C4-2B (cell line): ENCODE measurements around the gene CFAP70.

Source experiments
- CTCF ChIP-seq: fragments of 450-650 bp; conservative IDR thresholded peaks from 2 replicates; pipeline ENCODE4 v1.5.1; 2017; ENCODE audit warnings: mild to moderate bottlenecking
- ZFX ChIP-seq: fragments of 450-650 bp; IDR thresholded peaks from 2 replicates; pipeline ENCODE4 v1.6.1; 2017

- TF ChIP-seq CTCF: no peak
- no peak for TF ChIP-seq ZFX
These were observed 18.5 kb downstream of the CFAP70 start for GRCh38 chr10:73340121-73340520.
